ENCODE data around the gene ACVR2A.

- TF ChIP-seq CTCF (IDR thresholded peaks at IDR 0.05) (no peak), POLR2A (IDR thresholded peaks at IDR 0.05) (no peak), EP300 (IDR thresholded peaks at IDR 0.05) (no peak)
These were observed 17.8 kb upstream of the ACVR2A start for GRCh38 chr2:147827088-147827375.
